ENCODE data around the gene DVL1.

DVL1 gene

GRCh38 chr1:1299686-1300351 lies 49.4 kb downstream of the DVL1 start:
- DNase-seq (ENCODE audit: low read depth in 2 of 2): no peak

GRCh38 chr1:1298861-1299685 lies 50.1 kb downstream of the DVL1 start:
- DNase-seq (ENCODE audit: low read depth in 2 of 2): no peak

- DNase-seq (ENCODE audit: low read depth in 2 of 2): no peak
Observed at GRCh38 chr1:1297802-1298424, 51.3 kb downstream of the DVL1 start.

- DNase-seq (ENCODE audit: low read depth in 2 of 2): no peak
Observed at GRCh38 chr1:1296070-1297061, 52.9 kb downstream of the DVL1 start.

- no peak for DNase-seq (ENCODE audit: low read depth in 2 of 2)
Observed at GRCh38 chr1:1295154-1295923, 53.9 kb downstream of the DVL1 start.

- no peak for DNase-seq (ENCODE audit: low read depth in 2 of 2)
Observed at GRCh38 chr1:1294250-1294890, 54.8 kb downstream of the DVL1 start.

- no peak for DNase-seq (ENCODE audit: low read depth in 2 of 2)
Observed at GRCh38 chr1:1293263-1294249, 55.7 kb downstream of the DVL1 start.

- DNase-seq (ENCODE audit: low read depth in 2 of 2): no peak
Observed at GRCh38 chr1:1292851-1293250, 56.4 kb downstream of the DVL1 start.

GRCh38 chr1:1292442-1292779 lies 56.8 kb downstream of the DVL1 start:
- DNase-seq (ENCODE audit: low read depth in 2 of 2): no peak

GRCh38 chr1:1291548-1292441 lies 57.4 kb downstream of the DVL1 start:
- peak in 1 of 2 donors; percentile 34 for DNase-seq (ENCODE audit: low read depth in 2 of 2)

GRCh38 chr1:1291023-1291528 lies 58.1 kb downstream of the DVL1 start:
- DNase-seq (ENCODE audit: low read depth in 2 of 2): no peak

- DNase-seq (ENCODE audit: low read depth in 2 of 2): peak; percentile 36 to 58
Observed at GRCh38 chr1:1290238-1290731, 58.9 kb downstream of the DVL1 start.

- no peak for DNase-seq (ENCODE audit: low read depth in 2 of 2)
Observed at GRCh38 chr1:1287288-1288110, 61.7 kb downstream of the DVL1 start.

- no peak for DNase-seq (ENCODE audit: low read depth in 2 of 2)
Observed at GRCh38 chr1:1286313-1287261, 62.6 kb downstream of the DVL1 start.

- DNase-seq (ENCODE audit: low read depth in 2 of 2): no peak
Observed at GRCh38 chr1:1285611-1286311, 63.5 kb downstream of the DVL1 start.
